GM10248 (cell line): ENCODE data around the gene WDR17.

Experiments
- CTCF ChIA-PET: fragments of 300-600 bp; sonication (Branson Sonifier 250); formaldehyde crosslinking; extraction: SDS; loops from one replicate; lab custom pipeline; 2021; ENCODE audit warnings: antibody characterized with exemption; lab: Yijun Ruan, JAX
- POLR2A ChIA-PET: fragments of 350-650 bp; sonication (Branson Sonifier 250); formaldehyde crosslinking; extraction: SDS; loops from one replicate; lab custom pipeline; 2020; ENCODE audit warnings: antibody characterized with exemption; lab: Yijun Ruan, JAX
- DNase-seq: peaks from one replicate; pipeline ENCODE4 v3.0.0; 2012; ENCODE audit errors: extremely low spot score
- CTCF ChIP-seq: IDR thresholded peaks from 2 replicates; pipeline ENCODE4 v1.5.1; 2012; ENCODE audit warnings: mild to moderate bottlenecking, low read depth; ENCODE audit errors: extremely low read depth, missing control alignments, control extremely low read depth

Gene WDR17

GRCh38 chr4:176188654-176189053 is 123.0 kb downstream of the WDR17 start:
- no peak for TF ChIP-seq CTCF
- no peak for DNase-seq
- POLR2A ChIA-PET: no interaction called here
- CTCF ChIA-PET: no interaction called here

GRCh38 chr4:176189891-176190795 is 124.5 kb downstream of the WDR17 start:
- TF ChIP-seq CTCF: no peak
- DNase-seq: no peak
- CTCF ChIA-PET: no interaction called here
- POLR2A ChIA-PET: no interaction called here

GRCh38 chr4:176191974-176192373 is 126.3 kb downstream of the WDR17 start:
- TF ChIP-seq CTCF: no peak
- ChIA-PET POLR2A (no interaction called here), CTCF (no interaction called here)
- DNase-seq: no peak

- TF ChIP-seq CTCF: no peak
- ChIA-PET POLR2A (no interaction called here), CTCF (no interaction called here)
- no peak for DNase-seq
Measured at GRCh38 chr4:176193126-176193525, 127.5 kb downstream of the WDR17 start.

GRCh38 chr4:176193938-176194337 is 128.3 kb downstream of the WDR17 start:
- ChIA-PET POLR2A (no interaction called here), CTCF (no interaction called here)
- no peak for TF ChIP-seq CTCF
- no peak for DNase-seq

GRCh38 chr4:176195184-176195978 is 129.7 kb downstream of the WDR17 start, which contains the start of gene SPATA4:
SPATA4 (minus strand) TSS chr4:176195585; CDS start chr4:176195562, 23 bp downstream.
- peak; percentile 95 for DNase-seq
- CTCF ChIA-PET: interaction anchor here (0.6 to 1.8 kb wide), 7 partner anchors 9 to 145 kb away, joined by 3 to 6 read pairs (median 4); no protein-coding TSS in a partner anchor
- TF ChIP-seq CTCF: no peak
- POLR2A ChIA-PET: no interaction called here
